ENCODE measurements around the gene MBD2.
"Not testable (repeated sequence)": the region's sequence is repeated elsewhere in the genome, so short reads cannot be mapped to it uniquely, and the experiment has no call there.

Gene MBD2

GRCh38 chr18:54224379-54225014 lies at the start of gene MBD2:
Gene MBD2 (minus strand): TSS chr18:54224669. CDS start chr18:54224559, 110 bp downstream.
- peak; percentile 97 for DNase-seq

- peak; percentile 50 for DNase-seq
Observed at GRCh38 chr18:54269893-54270844, 45.7 kb upstream of the MBD2 start.

- DNase-seq, result no peak
Observed at GRCh38 chr18:54268751-54269150, 44.3 kb upstream of the MBD2 start.

GRCh38 chr18:54267701-54268100 lies 43.2 kb upstream of the MBD2 start:
- peak; percentile 19 for DNase-seq

- DNase-seq, result no peak
Observed at GRCh38 chr18:54263904-54264336, 39.5 kb upstream of the MBD2 start.

DNA sequence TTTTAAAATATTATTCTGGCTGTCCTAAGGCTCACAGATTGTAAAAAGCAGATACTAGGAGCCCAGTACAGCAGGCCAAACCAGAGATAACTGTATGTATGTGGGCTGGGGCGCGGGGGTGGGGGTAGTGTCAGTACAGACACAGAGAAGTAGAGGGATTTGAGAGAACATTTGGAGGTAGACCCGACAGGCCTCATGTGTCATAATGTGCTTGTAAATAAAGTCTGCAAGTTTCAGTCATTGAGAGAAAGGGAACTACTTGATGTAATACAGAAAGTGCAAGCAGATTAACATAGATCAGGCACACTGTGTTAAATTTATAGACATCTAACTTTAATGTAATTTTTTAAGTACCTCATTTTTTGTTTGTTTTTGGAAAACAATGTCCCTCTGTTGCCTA lies 37.4 kb upstream of the MBD2 start:
- no peak for DNase-seq

DNA sequence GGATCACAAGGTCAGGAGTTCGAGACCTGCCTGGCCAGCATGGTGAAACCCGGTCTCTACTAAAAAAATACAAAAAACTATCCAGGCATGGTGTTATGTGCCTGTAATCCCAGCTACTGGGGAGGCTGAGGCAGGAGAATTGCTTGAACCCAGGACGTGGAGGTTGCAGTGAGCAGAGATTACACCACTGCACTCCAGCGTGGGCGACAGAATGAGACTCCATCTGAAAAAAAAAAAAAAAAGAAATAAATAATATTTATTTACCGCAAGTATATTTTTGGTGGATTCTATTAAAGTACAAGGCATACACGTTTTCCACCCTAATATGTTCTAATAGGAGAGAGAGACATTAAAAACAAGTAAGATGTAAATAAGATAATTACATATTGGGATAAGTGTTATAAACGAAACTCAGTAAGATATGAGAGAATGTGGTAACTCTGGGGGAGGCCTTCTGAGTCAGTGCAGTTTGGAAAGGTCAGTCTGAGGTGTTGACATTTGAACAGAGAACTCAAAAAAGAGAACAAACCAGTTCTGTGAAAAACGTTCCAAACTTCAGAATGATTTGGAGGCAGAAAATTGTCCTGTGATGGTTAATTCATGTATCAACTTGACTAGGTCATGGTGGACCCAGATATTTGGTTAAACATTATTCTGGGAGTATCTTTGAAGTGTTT lies 36.1 kb upstream of the MBD2 start:
- DNase-seq, result no peak

DNA sequence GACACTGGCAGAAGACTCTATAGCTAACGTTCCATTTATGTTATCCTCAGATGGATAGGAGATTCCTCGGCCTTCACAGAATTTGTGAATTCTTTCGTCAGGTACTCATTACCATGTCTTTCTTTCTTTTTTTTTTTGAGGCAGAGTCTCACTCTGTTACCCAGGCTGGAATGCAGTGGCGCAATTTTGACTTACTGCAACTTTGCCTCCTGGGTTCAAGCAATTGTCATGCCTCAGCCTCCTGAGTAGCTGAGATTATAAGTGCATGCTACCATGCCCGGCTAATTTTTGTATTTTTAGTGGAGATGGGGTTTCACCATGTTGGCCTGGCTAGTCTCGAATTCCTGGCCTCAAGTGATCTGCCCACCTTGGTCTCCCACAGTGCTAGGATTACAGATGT lies 33.3 kb upstream of the MBD2 start:
- not testable (repeated sequence) for DNase-seq

DNA sequence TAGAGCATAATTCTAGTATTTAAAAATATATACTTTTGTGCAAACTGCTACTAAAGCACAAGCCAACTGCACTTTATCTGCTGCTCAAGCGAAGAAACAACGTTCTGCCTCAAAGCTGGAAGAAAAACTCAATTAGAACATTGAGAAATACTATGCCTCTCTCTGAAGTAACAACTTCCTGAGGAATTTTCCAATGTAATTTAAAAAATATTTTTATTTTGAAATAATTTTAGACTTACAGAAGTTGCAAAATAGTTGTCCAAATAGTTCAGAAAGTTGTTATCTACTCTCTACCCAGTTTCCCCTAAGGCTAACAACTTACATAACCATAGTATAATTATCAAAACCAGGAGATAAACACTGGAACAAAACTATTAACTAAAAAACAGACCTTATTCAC lies 32.5 kb upstream of the MBD2 start:
- DNase-seq, result no peak

DNA sequence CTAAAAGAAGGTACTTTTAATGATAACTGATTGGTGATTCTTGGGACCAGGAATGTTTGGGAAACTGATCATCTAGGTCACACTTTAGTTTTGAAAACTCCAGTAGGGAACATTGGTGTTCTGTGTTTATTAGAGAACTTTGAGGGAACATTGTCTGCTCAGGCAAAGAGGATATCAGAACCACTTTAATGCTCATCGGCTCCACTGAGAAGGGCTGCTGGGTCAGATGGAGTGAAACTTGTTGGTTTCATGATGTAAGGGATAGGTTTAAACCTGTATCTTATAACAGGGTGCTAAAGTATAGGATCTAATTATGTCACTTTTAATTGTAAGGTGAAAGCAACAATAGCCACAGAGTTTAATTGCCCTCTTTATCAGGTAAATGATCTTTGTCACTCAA lies 30.7 kb upstream of the MBD2 start:
- no peak for DNase-seq

DNA sequence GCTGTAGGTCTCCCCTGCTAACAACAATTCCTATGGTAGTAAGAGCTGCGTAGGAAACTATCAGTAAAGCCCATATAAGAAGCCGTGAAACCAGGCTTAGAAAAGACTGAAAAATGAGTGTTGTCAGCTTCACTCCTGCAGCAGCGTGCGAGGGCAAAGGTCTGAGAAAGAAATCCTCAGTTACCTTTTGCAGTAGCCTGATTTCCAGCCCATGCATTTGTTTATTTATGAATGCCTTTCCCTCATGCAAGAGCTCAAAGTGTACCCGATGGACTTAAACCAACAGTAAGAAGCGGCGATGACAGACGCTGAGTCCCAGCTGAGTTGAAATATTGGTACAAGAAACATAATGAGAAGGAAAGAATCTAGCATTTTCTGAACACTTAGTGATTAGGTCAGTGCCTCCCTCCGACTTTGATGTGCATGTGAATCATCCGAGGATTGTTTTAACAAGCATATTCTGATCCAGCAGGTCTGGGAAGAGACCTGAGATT lies 29.8 kb upstream of the MBD2 start:
- DNase-seq, result no peak

DNA sequence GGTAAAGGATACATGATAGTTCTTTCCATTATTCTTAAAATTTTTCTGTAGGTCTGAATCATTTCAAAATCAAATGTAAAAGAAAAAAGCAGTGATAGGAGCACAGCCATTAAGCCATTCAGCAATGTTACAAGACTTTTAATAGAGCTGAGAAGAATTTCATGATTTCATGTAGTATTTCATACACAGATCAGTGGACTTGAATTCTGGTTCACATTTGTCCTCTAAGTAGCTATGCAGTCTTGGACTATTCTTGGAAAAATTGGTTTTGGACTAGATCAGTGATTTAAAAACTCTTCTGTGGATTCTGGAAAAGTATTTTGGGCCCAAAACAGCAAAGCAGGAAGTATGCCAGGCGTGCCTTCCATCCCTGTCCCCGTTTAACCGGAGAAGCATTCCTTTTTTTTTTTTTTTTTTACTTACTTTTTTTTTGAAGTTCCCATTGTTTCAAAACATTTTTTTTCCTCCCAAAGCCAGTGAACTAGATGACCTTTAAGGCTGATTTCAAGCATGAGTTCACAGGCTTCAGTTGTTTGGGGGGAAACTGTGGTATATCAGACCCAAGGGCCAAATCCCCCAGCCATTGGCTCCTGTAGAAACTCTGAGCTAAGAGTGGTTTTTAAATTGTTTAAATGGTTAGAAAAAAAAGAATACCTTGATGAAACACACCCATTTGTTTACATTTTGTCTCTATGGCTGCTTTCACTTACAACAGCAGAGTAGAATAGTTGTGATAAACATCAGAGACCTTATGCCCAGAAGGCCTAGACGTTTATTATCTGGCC lies 27.3 kb upstream of the MBD2 start:
- DNase-seq, result no peak

GRCh38 chr18:54250846-54251261 lies 26.4 kb upstream of the MBD2 start:
- DNase-seq, result no peak

- no peak for DNase-seq
Observed at GRCh38 chr18:54247511-54248175, 23.2 kb upstream of the MBD2 start.

DNA sequence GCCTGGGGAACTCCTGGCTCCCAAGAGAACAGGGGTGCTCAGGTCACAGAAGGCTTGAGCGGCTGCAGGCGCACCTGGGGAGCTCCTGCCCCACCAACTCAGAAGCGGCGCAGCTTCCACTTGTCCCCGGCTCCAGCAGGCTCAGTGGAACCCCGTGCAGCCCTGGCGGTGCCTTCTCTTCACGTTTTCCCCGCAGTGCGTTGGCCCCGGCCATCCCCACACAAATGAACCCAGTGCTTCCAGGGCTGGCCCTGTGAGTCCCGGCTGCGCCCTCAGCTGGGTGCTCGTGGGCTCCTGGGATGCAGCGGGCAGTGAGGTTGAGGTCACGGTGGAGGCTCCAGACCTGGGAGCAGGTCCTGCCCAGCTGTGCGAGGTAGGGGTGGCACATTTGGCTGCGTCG lies 17.9 kb upstream of the MBD2 start:
- DNase-seq, result no peak

DNA sequence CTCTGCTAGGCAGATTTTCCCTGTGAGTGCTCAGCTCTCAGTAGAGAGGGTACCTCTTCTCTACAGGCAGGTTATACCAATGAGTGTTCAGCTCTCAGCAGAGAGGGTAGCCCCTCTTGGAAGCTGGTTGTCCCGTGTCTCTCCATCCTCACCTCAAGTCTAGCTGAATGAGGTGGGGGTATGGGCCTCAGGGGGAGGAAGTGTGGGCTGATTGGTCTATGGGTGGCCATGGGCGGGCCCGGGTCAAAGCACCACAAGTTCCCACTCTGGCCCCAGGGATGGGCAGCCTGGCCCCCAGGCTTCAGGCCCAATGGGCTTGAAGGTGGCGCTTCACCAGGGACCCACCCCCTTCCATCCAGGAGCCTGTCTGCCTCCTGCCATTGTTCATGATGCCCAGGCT lies 17.0 kb upstream of the MBD2 start:
- no peak for DNase-seq

GRCh38 chr18:54240629-54241107 lies 16.2 kb upstream of the MBD2 start:
- no peak for DNase-seq

DNA sequence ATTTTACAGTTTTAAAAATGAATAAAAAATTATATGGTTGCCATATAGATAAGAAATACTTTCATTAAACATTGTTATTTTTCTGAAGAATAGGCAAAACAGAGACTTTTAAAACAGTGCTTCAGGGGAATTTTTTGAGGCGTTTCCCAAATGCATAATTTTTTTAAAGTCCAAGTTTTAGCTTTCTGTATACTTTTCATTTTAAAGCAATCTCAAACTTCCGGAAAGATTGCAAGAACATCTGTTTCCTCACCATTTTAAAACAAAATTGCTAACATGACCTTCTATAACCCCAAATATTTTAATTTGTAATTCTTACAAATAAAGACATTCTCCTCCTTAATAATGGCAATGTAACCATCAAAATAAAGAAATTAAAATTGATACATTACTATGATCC lies 15.1 kb upstream of the MBD2 start:
- no peak for DNase-seq

- DNase-seq, result no peak
Observed at GRCh38 chr18:54239091-54239490, 14.6 kb upstream of the MBD2 start.

- no peak for DNase-seq
Observed at GRCh38 chr18:54238173-54238936, 13.9 kb upstream of the MBD2 start.

- no peak for DNase-seq
Observed at GRCh38 chr18:54235871-54236270, 11.4 kb upstream of the MBD2 start.

Measured in activated T-cell treated with anti-CD3 and anti-CD28 coated beads, Interleukin-2, amount 50 U/mL, for 1 hour (primary cell).